NCI-H2227 (cell line): ENCODE measurements around the gene CEACAM20.
"Not testable (repeated sequence)": the region's sequence is repeated elsewhere in the genome, so short reads cannot be mapped to it uniquely, and the experiment has no call there.

Source experiments
- DNase-seq: peaks from one replicate; lab custom pipeline; 2025; ENCODE audit not compliant: unreplicated experiment; lab: John Stamatoyannopoulos, UW

Gene CEACAM20

DNA sequence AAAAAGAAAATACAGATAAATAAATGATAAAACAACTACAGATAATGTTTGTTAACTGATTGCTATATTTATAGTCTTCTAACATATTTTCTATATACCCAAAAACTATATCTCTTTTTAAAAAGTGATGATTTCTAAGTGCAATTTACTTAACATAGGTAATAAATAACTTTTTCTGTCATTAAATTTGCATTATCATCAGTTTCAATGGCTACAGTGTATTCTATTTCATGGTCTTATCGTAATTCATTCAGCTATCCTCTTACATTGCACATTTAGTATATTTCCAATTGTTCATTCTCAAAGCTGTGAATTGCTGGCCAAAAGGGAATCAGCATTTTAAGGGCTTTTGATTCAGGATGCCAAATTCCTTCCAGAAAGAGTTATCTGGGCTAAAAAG lies 32.8 kb downstream of the CEACAM20 start:
- DNase-seq, result no peak

DNA sequence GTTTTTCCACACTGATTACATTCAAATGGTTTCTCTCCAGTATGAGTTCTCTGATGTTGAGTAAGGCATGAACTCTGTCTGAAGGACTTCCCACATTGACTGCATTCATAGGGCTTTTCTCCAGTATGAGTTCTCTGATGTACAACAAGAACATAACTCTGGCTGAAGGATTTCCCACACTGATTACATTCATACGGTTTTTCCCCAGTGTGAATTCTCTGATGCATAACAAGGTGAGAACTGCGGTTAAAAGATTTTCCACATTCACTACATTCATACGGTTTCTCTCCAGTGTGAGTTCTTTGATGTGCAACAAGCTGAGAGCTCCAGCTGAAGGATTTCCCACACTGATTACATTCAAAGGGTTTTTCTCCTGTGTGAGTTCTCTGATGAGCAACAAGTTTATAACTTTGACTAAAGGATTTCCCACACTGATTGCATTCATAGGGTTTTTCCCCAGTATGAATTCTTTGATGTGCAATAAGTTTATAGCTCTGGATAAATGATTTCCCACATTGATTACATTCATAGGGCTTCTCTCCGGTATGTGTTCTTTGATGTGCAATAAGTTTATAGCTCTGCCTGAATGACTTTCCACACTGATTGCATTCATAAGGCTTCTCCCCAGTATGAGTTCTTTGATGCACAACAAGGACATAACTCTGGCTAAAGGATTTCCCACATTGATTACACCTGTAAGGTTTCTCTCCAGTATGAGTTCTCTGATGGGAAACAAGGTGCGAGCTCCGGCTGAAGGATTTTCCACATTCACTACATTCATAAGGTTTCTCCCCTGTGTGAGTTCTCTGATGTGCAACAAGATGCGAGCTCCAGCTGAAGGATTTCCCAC lies 52.7 kb downstream of the CEACAM20 start:
- DNase-seq, result no peak

DNA sequence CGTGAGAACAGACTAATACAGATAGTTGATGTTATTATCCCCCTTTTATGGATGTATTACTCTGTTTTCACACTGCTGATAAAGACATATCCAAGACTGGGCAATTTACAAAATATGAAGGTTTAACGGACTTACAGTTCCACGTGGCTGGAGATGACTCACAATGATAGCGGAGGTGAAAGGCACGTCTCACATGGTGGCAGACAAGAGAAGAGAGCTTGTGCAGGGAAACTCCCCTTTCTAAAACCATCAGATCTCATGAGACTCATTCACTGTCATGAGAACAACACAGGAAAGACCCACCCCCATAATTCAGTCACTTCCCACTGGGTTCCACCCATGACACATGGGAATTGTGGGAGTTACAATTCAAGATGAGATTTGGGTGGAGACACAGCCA lies 60.7 kb downstream of the CEACAM20 start:
- not testable (repeated sequence) for DNase-seq

DNA sequence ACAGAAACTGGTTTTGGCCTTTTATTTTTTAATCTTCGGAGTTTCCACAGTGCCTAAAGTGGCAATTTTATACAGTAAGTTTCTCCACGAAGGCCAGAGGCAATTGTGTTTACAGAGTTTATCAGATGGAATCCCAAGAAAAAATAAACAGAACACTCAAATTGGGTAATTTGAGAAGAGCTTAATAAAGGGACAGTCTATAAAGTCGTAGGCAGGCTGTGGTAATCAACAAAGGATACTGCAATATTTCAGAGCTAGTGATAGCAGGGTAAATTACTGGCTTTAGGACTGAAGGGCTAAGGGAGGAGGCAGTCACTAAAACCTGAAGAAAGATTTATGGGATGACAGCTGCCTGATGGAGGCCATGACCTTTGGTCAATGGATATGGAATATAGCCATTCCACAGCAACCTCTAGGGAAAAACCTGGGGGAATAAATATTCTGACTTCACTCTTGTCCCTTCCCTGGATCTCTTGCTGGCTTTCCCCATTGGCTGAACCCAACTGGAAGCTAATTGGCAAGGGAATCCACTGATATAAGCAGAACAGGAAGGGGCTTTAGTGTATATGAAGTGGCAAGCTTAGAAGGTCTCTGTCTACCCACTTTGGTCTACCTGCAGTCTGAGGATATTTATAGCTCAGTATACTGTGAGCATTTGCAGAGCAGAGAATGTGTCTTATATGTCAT lies 66.7 kb downstream of the CEACAM20 start:
- not testable (repeated sequence) for DNase-seq
